ENCODE measurements around the gene SCYL1.

The SCYL1 gene

GRCh38 chr11:65535102-65535501, 10.2 kb downstream of the SCYL1 start:
- no peak for DNase-seq (ENCODE audit: low read depth in 4 of 4, low spot score in 1 of 4)

- no peak for DNase-seq (ENCODE audit: low read depth in 4 of 4, low spot score in 1 of 4)
Observed at GRCh38 chr11:65536412-65537295, 11.8 kb downstream of the SCYL1 start.

GRCh38 chr11:65537296-65537597, 12.4 kb downstream of the SCYL1 start:
- DNase-seq (ENCODE audit: low read depth in 4 of 4, low spot score in 1 of 4): no peak

GRCh38 chr11:65537620-65538231, 12.8 kb downstream of the SCYL1 start:
- no peak for DNase-seq (ENCODE audit: low read depth in 4 of 4, low spot score in 1 of 4)

DNA sequence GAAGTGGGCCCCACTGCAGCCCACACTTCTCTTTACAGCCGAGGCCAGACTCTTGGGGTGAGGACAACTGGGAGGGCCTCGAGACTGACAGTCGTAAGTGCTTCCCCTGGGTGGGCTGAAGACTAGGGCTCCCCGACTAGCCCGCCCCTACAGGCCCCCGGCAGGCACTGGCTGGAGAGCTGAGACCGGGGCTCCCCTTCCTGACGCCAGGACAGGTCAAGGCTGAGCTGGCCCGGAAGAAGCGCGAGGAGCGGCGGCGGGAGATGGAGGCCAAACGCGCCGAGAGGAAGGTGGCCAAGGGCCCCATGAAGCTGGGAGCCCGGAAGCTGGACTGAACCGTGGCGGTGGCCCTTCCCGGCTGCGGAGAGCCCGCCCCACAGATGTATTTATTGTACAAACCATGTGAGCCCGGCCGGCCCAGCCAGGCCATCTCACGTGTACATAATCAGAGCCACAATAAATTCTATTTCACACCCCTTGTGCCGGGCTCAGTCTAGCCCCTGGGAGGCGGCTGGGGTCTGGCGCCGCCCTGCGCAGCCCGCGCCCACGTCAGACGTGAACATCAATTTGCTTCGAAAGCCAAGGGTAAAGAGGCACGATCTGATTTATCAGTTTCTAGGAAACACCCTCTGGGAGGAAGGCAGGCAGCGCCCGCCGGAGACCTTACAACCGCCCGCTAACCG, 13.5 kb downstream of the SCYL1 start:
- DNase-seq (ENCODE audit: low read depth in 4 of 4, low spot score in 1 of 4): no peak

- DNase-seq (ENCODE audit: low read depth in 4 of 4, low spot score in 1 of 4): no peak
Observed at GRCh38 chr11:65538915-65539743, 14.2 kb downstream of the SCYL1 start.

- no peak for DNase-seq (ENCODE audit: low read depth in 4 of 4, low spot score in 1 of 4)
Observed at GRCh38 chr11:65539744-65540289, 14.9 kb downstream of the SCYL1 start.

DNA sequence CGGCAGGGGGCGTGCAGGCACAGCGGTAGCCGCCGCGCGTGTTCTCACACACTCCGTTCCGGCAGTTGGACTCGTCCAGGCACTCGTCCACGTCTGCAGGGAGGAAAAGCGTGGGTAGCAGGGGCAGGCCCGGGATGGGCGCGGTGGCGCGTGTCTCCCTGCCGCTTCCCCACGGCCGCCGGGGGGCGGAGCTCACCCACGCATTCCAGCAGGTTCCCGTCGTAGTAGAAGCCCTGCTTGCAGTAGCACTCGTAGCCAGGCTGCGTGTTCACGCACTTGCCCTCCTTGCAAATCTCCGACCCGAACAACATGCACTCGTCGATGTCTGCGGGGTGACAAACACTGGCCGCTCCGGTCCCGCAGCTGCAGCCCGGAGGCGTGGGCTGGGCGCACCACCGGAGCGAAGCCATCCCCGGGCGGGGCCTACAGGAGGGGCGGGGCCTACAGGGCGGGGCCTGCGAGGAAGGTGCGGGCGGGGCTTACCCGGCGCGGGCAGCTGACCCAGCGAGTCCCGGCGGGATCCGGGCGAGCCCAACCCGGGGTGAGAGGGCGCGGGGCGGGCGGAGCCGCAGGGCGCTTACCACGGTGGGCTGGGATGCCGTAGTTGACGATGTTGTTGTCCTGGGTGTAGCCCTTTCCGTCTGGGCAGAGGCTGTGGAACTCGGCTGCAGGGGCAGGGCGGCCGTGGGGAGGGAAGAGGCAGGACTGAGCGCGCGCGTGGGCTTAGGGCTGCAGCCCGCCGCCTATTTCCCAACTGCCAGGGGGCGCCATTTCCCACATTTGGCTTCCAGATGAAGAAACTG, 15.6 kb downstream of the SCYL1 start:
- peak; percentile 74 to 84 (median 80) for DNase-seq (ENCODE audit: low read depth in 4 of 4, low spot score in 1 of 4)

- DNase-seq (ENCODE audit: low read depth in 4 of 4, low spot score in 1 of 4): no peak
Observed at GRCh38 chr11:65541093-65541982, 16.5 kb downstream of the SCYL1 start.

GRCh38 chr11:65542738-65543390, 18.0 kb downstream of the SCYL1 start:
- DNase-seq (ENCODE audit: low read depth in 4 of 4, low spot score in 1 of 4): no peak

- no peak for DNase-seq (ENCODE audit: low read depth in 4 of 4, low spot score in 1 of 4)
Observed at GRCh38 chr11:65545853-65546216, 21.0 kb downstream of the SCYL1 start.

- peak; percentile 97 to 99 (median 98) for DNase-seq (ENCODE audit: low read depth in 4 of 4, low spot score in 1 of 4)
Observed at GRCh38 chr11:65546217-65546958, 21.5 kb downstream of the SCYL1 start.

DNA sequence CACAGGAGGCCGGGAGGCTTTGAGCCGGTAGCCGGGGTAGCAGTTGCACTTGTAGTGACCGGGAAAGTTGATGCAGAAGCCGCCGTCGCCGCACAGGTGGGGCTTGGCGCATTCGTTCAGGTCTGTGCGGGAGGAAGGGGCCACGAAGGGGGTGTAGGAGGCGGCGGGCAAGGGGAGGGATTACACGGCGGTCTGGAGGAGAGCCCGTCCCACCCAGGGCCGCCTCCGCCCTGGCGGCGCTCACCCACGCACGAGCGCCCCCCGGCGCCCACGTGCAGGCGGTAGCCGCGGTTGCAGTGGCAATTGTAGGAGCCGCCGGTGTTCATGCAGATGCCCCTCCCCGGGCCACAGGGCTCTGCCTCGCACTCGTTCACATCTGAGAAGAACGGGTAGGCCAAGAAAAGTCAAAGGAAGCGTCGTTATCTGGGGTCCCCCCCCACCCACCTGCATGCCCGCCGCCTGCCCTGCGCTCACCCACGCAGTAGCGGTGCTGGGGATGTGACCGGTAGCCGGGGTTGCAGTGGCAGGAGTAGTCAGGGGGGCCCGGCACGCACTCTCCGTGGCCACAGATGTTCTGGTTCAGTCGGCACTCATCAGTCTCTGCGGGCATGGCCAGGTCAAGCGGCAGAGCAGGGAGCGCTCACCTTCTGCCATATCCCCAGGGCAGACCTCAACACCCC, 22.7 kb downstream of the SCYL1 start:
- DNase-seq (ENCODE audit: low read depth in 4 of 4, low spot score in 1 of 4): no peak

DNA sequence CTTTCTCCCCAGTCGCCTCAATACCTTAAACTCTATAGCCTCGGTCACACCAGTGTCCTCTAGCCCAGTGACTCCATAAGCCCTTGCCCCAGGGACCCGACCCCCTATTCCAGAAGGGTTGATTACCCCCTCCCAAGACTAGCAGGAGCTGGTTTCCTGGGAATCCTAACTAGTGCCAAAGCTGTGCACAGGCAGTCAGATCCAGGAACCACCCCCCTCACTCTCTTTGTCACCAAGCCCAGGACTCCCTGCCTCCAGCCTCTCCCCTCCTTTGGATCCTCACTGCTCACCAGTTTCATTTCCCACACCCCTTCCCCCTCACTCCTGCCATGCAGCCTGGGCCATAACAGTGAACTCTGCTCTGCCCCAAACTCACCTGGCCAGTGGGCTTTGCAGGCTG, 23.5 kb downstream of the SCYL1 start:
- no peak for DNase-seq (ENCODE audit: low read depth in 4 of 4, low spot score in 1 of 4)

- no peak for DNase-seq (ENCODE audit: low read depth in 4 of 4, low spot score in 1 of 4)
Observed at GRCh38 chr11:65549096-65549495, 24.2 kb downstream of the SCYL1 start.

DNA sequence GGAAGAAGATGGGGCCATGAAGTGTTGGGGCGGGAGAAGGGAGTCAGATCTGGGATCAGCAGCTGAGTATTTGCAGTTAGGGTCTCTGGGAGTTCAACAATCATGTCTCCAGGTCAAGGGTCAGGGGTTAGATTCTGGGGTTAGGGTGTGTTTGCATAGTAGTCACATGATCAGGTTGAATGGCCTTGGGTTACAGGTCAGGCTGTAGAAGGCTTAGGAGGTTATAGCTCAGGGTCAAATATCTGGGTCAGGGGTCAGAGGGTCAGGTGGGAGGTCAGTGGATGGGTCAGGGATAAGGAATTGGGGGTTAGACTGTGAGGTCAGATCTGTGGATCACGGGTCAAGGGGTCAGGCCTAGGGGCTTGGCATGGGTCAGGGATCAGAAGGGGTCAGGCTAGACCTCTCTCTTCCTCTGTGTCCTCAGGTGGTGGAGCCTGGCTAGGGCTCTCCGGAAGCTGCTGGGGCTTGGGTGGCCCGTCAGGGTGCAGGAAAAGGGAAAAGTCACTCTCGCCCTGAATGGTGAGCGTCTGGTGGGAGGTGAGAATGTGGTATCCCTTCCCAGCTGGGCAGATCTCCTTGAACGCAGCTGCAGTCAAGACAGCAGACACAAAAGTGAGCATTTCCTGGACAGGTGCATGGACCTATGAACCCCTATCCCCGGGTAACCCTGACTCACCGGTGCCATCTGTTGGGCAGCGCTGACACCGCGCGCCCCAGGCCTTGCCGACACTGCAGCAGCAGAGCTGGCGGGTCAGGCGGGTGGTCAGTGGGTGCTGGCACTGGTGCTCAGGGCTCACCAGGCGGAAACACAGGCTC, 26.9 kb downstream of the SCYL1 start:
- no peak for DNase-seq (ENCODE audit: low read depth in 4 of 4, low spot score in 1 of 4)
